Measurements from ENCODE around the gene PLIN1.

DNA sequence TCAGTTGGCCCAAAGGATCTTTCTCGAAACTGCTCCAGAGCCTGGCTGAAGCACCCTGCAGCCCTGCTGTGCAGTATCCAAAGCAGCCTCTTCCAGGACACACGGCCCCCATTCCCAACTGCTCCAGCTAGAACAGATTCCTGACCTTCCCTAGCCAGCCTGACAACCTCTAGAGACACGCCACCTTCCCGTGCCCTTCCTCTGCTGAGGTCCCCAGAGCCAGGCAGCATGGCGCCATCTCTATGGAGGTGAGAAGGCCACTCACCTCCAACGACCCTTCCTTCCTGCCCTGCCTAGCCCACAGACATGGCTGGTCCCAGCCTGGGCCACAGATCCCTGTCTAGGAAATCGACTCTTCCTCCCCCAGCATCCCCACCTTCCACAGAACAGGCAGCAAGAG is 27.0 kb downstream of the PLIN1 start:
- TF ChIP-seq, protein P1, sequence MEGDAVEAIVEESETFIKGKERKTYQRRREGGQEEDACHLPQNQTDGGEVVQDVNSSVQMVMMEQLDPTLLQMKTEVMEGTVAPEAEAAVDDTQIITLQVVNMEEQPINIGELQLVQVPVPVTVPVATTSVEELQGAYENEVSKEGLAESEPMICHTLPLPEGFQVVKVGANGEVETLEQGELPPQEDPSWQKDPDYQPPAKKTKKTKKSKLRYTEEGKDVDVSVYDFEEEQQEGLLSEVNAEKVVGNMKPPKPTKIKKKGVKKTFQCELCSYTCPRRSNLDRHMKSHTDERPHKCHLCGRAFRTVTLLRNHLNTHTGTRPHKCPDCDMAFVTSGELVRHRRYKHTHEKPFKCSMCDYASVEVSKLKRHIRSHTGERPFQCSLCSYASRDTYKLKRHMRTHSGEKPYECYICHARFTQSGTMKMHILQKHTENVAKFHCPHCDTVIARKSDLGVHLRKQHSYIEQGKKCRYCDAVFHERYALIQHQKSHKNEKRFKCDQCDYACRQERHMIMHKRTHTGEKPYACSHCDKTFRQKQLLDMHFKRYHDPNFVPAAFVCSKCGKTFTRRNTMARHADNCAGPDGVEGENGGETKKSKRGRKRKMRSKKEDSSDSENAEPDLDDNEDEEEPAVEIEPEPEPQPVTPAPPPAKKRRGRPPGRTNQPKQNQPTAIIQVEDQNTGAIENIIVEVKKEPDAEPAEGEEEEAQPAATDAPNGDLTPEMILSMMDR (IDR thresholded peaks at IDR 0.05 in 2 of 3, conservative IDR thresholded peaks at IDR 0.05 in 1 of 3; ENCODE audit: borderline replicate concordance in 1 of 3, insufficient read depth in 1 of 3, low read depth in 2 of 3, low read length in 2 of 3): no peak
- TF ChIP-seq EZH2phosphoT487 (IDR thresholded peaks at IDR 0.05; ENCODE audit: borderline replicate concordance) (no peak), EZH2 (IDR thresholded peaks at IDR 0.05) (no peak), ZFX (IDR thresholded peaks at IDR 0.05) (no peak), FOSL1 (IDR thresholded peaks at IDR 0.05; ENCODE audit: low read depth) (no peak), POLR2AphosphoS5 (IDR thresholded peaks at IDR 0.05; ENCODE audit: low read depth, low read length) (no peak), SP1 (IDR thresholded peaks at IDR 0.05; ENCODE audit: low read depth) (no peak), JUND (IDR thresholded peaks at IDR 0.05) (no peak), ZNF274 (IDR thresholded peaks at IDR 0.05; ENCODE audit: low read depth, low read length) (no peak), POLR2A (IDR thresholded peaks at IDR 0.05; ENCODE audit: borderline replicate concordance, extremely low read depth, insufficient read depth, insufficient read length) (no peak)
